ENCODE results near the gene GNG3.

Gene GNG3

GRCh38 chr11:62715150-62716130 is 8.0 kb downstream of the GNG3 start:
- TF ChIP-seq USF1 (IDR thresholded peaks at IDR 0.05) (no peak), RAD21 (IDR thresholded peaks at IDR 0.05; ENCODE audit: low read depth) (no peak), EGR1 (IDR thresholded peaks at IDR 0.05) (no peak), REST (IDR thresholded peaks at IDR 0.05; ENCODE audit: low read depth) (no peak), YY1 (IDR thresholded peaks at IDR 0.05; ENCODE audit: low read depth) (no peak), MAX (IDR thresholded peaks at IDR 0.05) (no peak), FOXM1 (IDR thresholded peaks at IDR 0.05; ENCODE audit: borderline replicate concordance, low read depth) (no peak), TCF12 (IDR thresholded peaks at IDR 0.05; ENCODE audit: low read depth) (no peak), EP300 (IDR thresholded peaks at IDR 0.05; ENCODE audit: borderline replicate concordance) (no peak)

- TF ChIP-seq EGR1 (IDR thresholded peaks at IDR 0.05) = no peak
- TF ChIP-seq RAD21 (IDR thresholded peaks at IDR 0.05; ENCODE audit: low read depth) = no peak
- no peak for TF ChIP-seq ZBTB7A (IDR thresholded peaks at IDR 0.05; ENCODE audit: low read depth)
- no peak for TF ChIP-seq TEAD4 (IDR thresholded peaks at IDR 0.05)
- TF ChIP-seq FOXM1 (IDR thresholded peaks at IDR 0.05; ENCODE audit: borderline replicate concordance, low read depth) = no peak
- no peak for TF ChIP-seq REST (IDR thresholded peaks at IDR 0.05; ENCODE audit: low read depth)
- no peak for TF ChIP-seq YY1 (IDR thresholded peaks at IDR 0.05; ENCODE audit: low read depth)
Measured at GRCh38 chr11:62716206-62716605, 8.7 kb downstream of the GNG3 start.

- TF ChIP-seq FOXM1 (IDR thresholded peaks at IDR 0.05; ENCODE audit: borderline replicate concordance, low read depth) = no peak
- TF ChIP-seq NFIC (IDR thresholded peaks at IDR 0.05) = no peak
- no peak for TF ChIP-seq YY1 (IDR thresholded peaks at IDR 0.05; ENCODE audit: low read depth)
- no peak for TF ChIP-seq REST (IDR thresholded peaks at IDR 0.05; ENCODE audit: low read depth)
- TF ChIP-seq CEBPB (IDR thresholded peaks at IDR 0.05) = no peak
- no peak for TF ChIP-seq CREB1 (IDR thresholded peaks at IDR 0.05; ENCODE audit: low read depth)
- no peak for TF ChIP-seq MAX (IDR thresholded peaks at IDR 0.05)
- no peak for TF ChIP-seq RAD21 (IDR thresholded peaks at IDR 0.05; ENCODE audit: low read depth)
- TF ChIP-seq EP300 (IDR thresholded peaks at IDR 0.05; ENCODE audit: borderline replicate concordance) = no peak
- no peak for TF ChIP-seq EGR1 (IDR thresholded peaks at IDR 0.05)
Measured at GRCh38 chr11:62716816-62717215, 9.3 kb downstream of the GNG3 start.

- no peak for TF ChIP-seq CREB1 (IDR thresholded peaks at IDR 0.05; ENCODE audit: low read depth)
- TF ChIP-seq USF1 (IDR thresholded peaks at IDR 0.05) = no peak
- TF ChIP-seq NFIC (IDR thresholded peaks at IDR 0.05) = no peak
- no peak for TF ChIP-seq EP300 (IDR thresholded peaks at IDR 0.05; ENCODE audit: borderline replicate concordance)
- no peak for TF ChIP-seq ZBTB7A (IDR thresholded peaks at IDR 0.05; ENCODE audit: low read depth)
- no peak for TF ChIP-seq TEAD4 (IDR thresholded peaks at IDR 0.05)
- no peak for TF ChIP-seq YY1 (IDR thresholded peaks at IDR 0.05; ENCODE audit: low read depth)
- TF ChIP-seq CEBPB (IDR thresholded peaks at IDR 0.05) = no peak
- no peak for TF ChIP-seq TAF1 (IDR thresholded peaks at IDR 0.05; ENCODE audit: low read depth)
- no peak for TF ChIP-seq MAX (IDR thresholded peaks at IDR 0.05)
Measured at GRCh38 chr11:62719302-62719978, 12.0 kb downstream of the GNG3 start.
